ENCODE measurements around the gene MLN.

Gene MLN

DNA sequence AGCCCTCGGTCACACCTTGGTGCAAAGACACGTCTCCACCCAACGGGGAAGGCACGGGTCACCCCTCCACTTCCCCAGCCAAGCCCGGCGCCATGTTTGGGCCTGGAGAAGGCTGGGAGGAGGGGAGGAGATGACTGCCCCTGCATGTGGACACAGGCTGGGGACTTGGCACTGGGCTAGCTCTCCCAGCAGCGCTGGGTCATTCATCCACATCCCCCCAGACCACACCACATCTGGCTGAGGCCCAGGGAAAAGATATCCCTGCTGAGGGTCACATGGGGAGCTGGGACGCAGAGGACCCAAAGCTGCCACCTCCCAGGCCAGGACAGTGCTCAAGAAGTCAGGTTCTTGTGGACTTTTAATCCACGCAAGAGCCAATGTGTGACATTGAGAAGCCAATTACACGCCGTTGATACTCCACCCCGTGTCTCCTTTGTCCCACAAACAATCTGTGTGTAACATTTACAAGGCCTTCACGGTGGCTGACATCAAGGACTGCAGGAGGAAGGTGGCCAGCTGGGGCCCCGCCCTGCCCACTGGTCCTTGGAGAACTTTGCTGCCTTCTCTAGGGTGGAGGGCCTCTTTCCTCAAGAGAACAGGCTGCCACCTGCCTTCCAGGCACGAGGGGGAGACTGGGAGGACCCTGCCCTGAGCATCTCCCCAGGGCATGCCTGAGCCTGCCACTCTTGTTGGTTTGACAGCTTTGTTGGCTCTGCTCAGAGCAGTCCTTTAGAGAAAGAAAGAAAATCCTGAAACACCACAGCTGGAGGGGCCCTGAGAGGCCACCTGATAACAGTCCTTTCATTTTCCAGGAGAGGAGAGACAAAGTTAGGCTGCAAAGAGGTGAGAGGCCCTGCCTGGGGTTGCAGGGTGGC is 51.8 kb downstream of the MLN start:
- peak; percentile 64 for DNase-seq

- no peak for DNase-seq
Measured at GRCh38 chr6:33750244-33750991, 53.4 kb downstream of the MLN start.

DNA sequence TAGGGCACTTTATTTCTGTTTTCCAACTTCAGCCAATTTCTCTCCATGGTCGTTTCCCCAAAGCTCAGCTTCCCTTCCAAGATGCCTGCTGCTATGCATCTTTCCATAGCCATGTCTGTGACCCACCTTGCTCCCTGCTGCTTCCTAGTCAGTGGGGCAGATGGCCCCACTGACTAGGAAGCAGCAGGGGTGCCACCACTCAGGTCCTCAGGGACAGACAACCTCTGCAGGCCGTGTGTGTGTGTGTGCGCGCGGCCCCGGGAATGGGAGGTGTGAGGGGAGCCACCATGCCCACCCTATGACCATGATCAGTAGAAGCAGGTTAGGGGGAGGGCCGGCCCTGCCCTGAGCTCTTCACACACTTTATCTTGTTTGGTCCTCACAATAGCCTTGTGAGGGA is 54.4 kb downstream of the MLN start:
- no peak for DNase-seq

GRCh38 chr6:33748841-33749240 is 55.0 kb downstream of the MLN start:
- DNase-seq = no peak

GRCh38 chr6:33747823-33748222 is 56.0 kb downstream of the MLN start:
- no peak for DNase-seq

DNA sequence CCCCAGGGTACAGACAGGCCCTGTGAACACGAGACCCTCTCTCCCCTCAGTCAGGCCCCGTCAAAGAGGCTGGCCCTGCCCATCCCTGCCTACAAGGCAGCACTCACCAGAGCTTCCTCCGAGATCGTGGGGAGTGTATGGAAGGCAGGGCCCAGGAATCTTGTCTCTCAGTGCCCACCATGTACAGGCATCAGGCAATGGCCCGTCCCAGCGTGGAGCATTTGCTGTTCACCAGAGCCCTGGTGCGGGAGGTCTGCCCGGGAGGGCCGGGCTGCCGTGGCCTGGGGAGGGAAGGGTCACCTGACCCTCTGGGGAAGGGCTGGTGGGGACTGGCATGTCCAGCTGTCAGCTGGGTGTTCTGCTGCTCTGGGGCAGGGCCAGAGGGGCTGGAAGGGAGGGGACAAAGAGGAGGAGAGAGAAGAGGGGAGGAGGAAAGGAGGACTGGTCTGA is 57.1 kb downstream of the MLN start, which contains the start of gene IP6K3:
Gene IP6K3, minus strand, starts transcription at position 255 of the 450 bp plus-strand sequence. CDS start 11,429 bp downstream, outside the sequence.
- no peak for DNase-seq

DNA sequence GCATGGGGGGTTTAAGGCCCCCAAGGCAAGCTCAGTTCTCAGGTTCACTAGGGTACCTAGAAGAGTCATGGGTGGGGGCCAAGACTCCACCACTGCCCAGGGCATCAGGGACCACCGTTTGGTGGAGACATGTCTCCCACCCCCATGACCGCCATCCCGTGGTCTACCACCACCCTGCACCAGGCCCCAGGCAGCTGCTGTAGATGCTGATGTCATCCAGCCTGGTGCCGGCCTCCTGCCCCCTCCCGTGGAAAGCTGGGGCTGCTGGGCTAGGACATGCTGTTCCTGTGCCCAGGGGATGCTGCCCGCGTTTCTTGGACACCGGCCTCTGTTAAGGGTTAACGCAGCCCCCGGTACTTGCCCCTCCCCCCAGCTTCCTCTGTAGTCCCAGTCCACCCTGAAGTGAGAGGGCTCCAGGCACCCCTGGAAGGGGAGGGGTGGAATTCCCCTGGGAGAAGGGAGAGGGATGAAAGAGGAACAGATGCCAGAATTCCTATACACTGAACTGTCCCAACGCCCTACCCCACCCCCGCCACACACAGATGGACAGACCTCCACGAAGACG is 57.7 kb downstream of the MLN start:
- no peak for DNase-seq

- peak; percentile 20 for DNase-seq
Measured at GRCh38 chr6:33745548-33745947, 58.3 kb downstream of the MLN start.

GRCh38 chr6:33744895-33745546 is 58.8 kb downstream of the MLN start:
- DNase-seq = peak; percentile 80
